Adrenal gland (tissue), 5 donors: ENCODE measurements around the gene STYX.

Experiments
- CTCF ChIP-seq, 6 experiments: fragments of 450-650 bp in 4 of 6; fragments of 200-600 bp in 2 of 6; sonication (generic) in 1 of 6; IDR thresholded peaks; 1 replicate in 5 of 6; 2 replicates in 1 of 6; pipeline versions ENCODE4 v1.5.1 to v1.8.0; 2016 to 2021; ENCODE audit warnings: antibody characterized with exemption in 6 of 6, mild to moderate bottlenecking in 2 of 6, moderate library complexity in 1 of 6
- POLR2A ChIP-seq, 2 donors: fragments of 450-650 bp; IDR thresholded peaks; one replicate each; pipeline ENCODE4 v1.6.1; 2017; ENCODE audit warnings: antibody characterized with exemption in 2 of 2, mild to moderate bottlenecking in 2 of 2, moderate library complexity in 1 of 2
- donor health status: DM: no; HTN: no; CAD: no.

GRCh38 chr14:52735921-52736489 is 6.0 kb downstream of the STYX start:
- TF ChIP-seq CTCF (IDR thresholded peaks at IDR 0.05), result no peak
- TF ChIP-seq POLR2A (IDR thresholded peaks at IDR 0.05), result no peak
